ENCODE results near the gene LILRA2.

- TF ChIP-seq GATA2 (IDR thresholded peaks at IDR 0.05; ENCODE audit: low read depth, low read length) (no peak), GATA3 (IDR thresholded peaks at IDR 0.05; ENCODE audit: low read depth, low read length) (no peak)
Observed at GRCh38 chr19:54626757-54627156, 53.2 kb downstream of the LILRA2 start.

Measured in SH-SY5Y (cell line).